NCI-H748 (cell line): ENCODE results near the gene PROK1.
A peak's percentile ranks its signal among the peaks of the same experiment; 100 is the strongest.
"Not testable (repeated sequence)": the region's sequence is repeated elsewhere in the genome, so short reads cannot be mapped to it uniquely, and the experiment has no call there.

Experiments
- DNase-seq: peaks from one replicate; lab custom pipeline; 2025; ENCODE audit not compliant: unreplicated experiment; lab: John Stamatoyannopoulos, UW

Gene PROK1

GRCh38 chr1:110450929-110451328, at the start of gene PROK1:
TSS of gene PROK1 (plus strand) at chr1:110451149. CDS start at chr1:110451217, 68 bp downstream.
- DNase-seq, result no peak

GRCh38 chr1:110403805-110404204, 47.1 kb upstream of the PROK1 start:
- DNase-seq, result no peak

- no peak for DNase-seq
Measured at GRCh38 chr1:110404401-110404800, 46.5 kb upstream of the PROK1 start.

- not testable (repeated sequence) for DNase-seq
Measured at GRCh38 chr1:110406407-110406806, 44.5 kb upstream of the PROK1 start.

- DNase-seq, result peak; percentile 95
Measured at GRCh38 chr1:110407260-110408210, 43.4 kb upstream of the PROK1 start, which contains the start of gene LAMTOR5. TSS of gene LAMTOR5 (minus strand) at chr1:110407694. CDS start at chr1:110407620, 74 bp downstream.

- DNase-seq, result no peak
Measured at GRCh38 chr1:110408488-110408887, 42.5 kb upstream of the PROK1 start.

GRCh38 chr1:110409316-110409715, 41.6 kb upstream of the PROK1 start:
- no peak for DNase-seq

- DNase-seq, result no peak
Measured at GRCh38 chr1:110411173-110411735, 39.7 kb upstream of the PROK1 start.

GRCh38 chr1:110412576-110412975, 38.4 kb upstream of the PROK1 start:
- peak; percentile 62 for DNase-seq

GRCh38 chr1:110413045-110413444, 37.9 kb upstream of the PROK1 start:
- DNase-seq, result not testable (repeated sequence)

GRCh38 chr1:110418729-110419128, 32.2 kb upstream of the PROK1 start:
- no peak for DNase-seq

- DNase-seq, result no peak
Measured at GRCh38 chr1:110420023-110420662, 30.8 kb upstream of the PROK1 start.

- DNase-seq, result no peak
Measured at GRCh38 chr1:110420874-110421793, 29.8 kb upstream of the PROK1 start.

- DNase-seq, result no peak
Measured at GRCh38 chr1:110424699-110425611, 26.0 kb upstream of the PROK1 start.

GRCh38 chr1:110425612-110426152, 25.3 kb upstream of the PROK1 start:
- no peak for DNase-seq

- no peak for DNase-seq
Measured at GRCh38 chr1:110426854-110427253, 24.1 kb upstream of the PROK1 start.

GRCh38 chr1:110428946-110429345, 22.0 kb upstream of the PROK1 start:
- no peak for DNase-seq

- DNase-seq, result no peak
Measured at GRCh38 chr1:110430366-110430765, 20.6 kb upstream of the PROK1 start.

GRCh38 chr1:110430901-110431300, 20.0 kb upstream of the PROK1 start:
- DNase-seq, result no peak
